OCI-LY7 (cell line): ENCODE measurements around the gene PPM1A. TPM values are rescaled to one million over a fixed set of nuclear protein-coding genes. Genes with fewer than 3 reads are reported as not detected.

ENCODE experiments used
- BruUV-seq: library from RNA; stranded (reverse); fragments of 400-500 nt; replicated peaks from 2 replicates; lab custom pipeline; 2021; lab: Mats Ljungman, UMichigan
- CTCF ChIA-PET: fragments of 300-600 bp; sonication (Branson Sonifier 250); formaldehyde crosslinking; loops from one replicate; lab custom pipeline; 2022; ENCODE audit warnings: antibody characterized with exemption; ENCODE audit not compliant: unreplicated experiment; lab: Charles Lee
- POLR2A ChIA-PET: fragments of 300-600 bp; sonication (Branson Sonifier 250); formaldehyde crosslinking; loops from one replicate; lab custom pipeline; 2022; ENCODE audit warnings: antibody characterized with exemption; lab: Charles Lee
- DNase-seq: peaks from one replicate; pipeline ENCODE4 v3.0.0-alpha.2; 2015; ENCODE audit warnings: low spot score
- H2AFZ ChIP-seq: fragments of 200-600 bp; sonication (generic), shearing (Covaris generic); 2 replicates; pipeline ENCODE4 v1.6.1; 2014; ENCODE audit warnings: mild to moderate bottlenecking, antibody characterized with exemption, low read length, moderate library complexity
- H3K27ac ChIP-seq: fragments of 200-600 bp; sonication (generic); 2 replicates; pipeline ENCODE4 v1.5.1; 2014; ENCODE audit warnings: mixed run types, low read depth, mild to moderate bottlenecking, moderate library complexity, low read length, inconsistent platforms; ENCODE audit not compliant: poor library complexity, severe bottlenecking
- H3K36me3 ChIP-seq: fragments of 200-600 bp; sonication (generic); 2 replicates; pipeline ENCODE4 v1.6.1; 2014; ENCODE audit warnings: mild to moderate bottlenecking, antibody characterized with exemption, low read length, moderate library complexity, mixed read lengths; ENCODE audit not compliant: insufficient read depth
- H3K4me1 ChIP-seq: fragments of 200-600 bp; sonication (generic); 2 replicates; pipeline ENCODE4 v1.5.1; 2014; ENCODE audit warnings: mild to moderate bottlenecking, low read length; ENCODE audit not compliant: insufficient read depth, poor library complexity, severe bottlenecking
- H3K4me2 ChIP-seq: fragments of 200-600 bp; sonication (generic); 2 replicates; pipeline ENCODE4 v1.6.1; 2014; ENCODE audit warnings: mild to moderate bottlenecking, low read length
- H3K4me3 ChIP-seq: fragments of 200-600 bp; sonication (generic); 2 replicates; pipeline ENCODE4 v1.5.1; 2014; ENCODE audit warnings: mild to moderate bottlenecking, low read depth, low read length; ENCODE audit not compliant: poor library complexity, severe bottlenecking
- H3K79me2 ChIP-seq: fragments of 200-600 bp; sonication (generic); 2 replicates; pipeline ENCODE4 v1.6.1; 2016; ENCODE audit warnings: low read depth, mild to moderate bottlenecking, low read length, moderate library complexity, mixed read lengths; ENCODE audit not compliant: insufficient read depth
- H3K9me2 ChIP-seq: fragments of 200-600 bp; sonication (generic); 2 replicates; pipeline ENCODE4 v1.6.1; 2016; ENCODE audit warnings: mild to moderate bottlenecking, low read length, mixed read lengths; ENCODE audit not compliant: insufficient read depth
- H3K9me3 ChIP-seq: fragments of 200-600 bp; sonication (generic); 2 replicates; pipeline ENCODE4 v1.6.1; 2014; ENCODE audit warnings: mild to moderate bottlenecking, mixed run types, low read length, mixed read lengths
- H4K20me1 ChIP-seq: fragments of 200-600 bp; sonication (generic); 2 replicates; pipeline ENCODE4 v1.6.1; 2014; ENCODE audit warnings: mild to moderate bottlenecking, antibody characterized with exemption, low read length, moderate library complexity, mixed read lengths; ENCODE audit not compliant: insufficient read depth
- CTCF ChIP-seq: fragments of 200-600 bp; sonication (generic); conservative IDR thresholded peaks from 2 replicates; pipeline ENCODE4 v1.5.1; 2014; ENCODE audit warnings: mild to moderate bottlenecking, antibody characterized with exemption, low read length, moderate library complexity, mixed read lengths
- EZH2phosphoT487 ChIP-seq: fragments of 200-600 bp; sonication (generic); IDR thresholded peaks from 2 replicates; pipeline ENCODE4 v1.6.1; 2018; ENCODE audit warnings: low read depth, borderline replicate concordance, mild to moderate bottlenecking, mixed run types, antibody characterized with exemption, low read length, moderate library complexity, mixed read lengths
- intact Hi-C: fragments of 100-400 bp; cut with micrococcal nuclease; formaldehyde crosslinking; loops from one replicate; pipeline ENCODE4 v1.10.0; 2022; ENCODE audit not compliant: unreplicated experiment
- total RNA-seq, 2 experiments: library from RNA; depleted of rRNA in 1 of 2; stranded (reverse); fragments of >200 nt in 1 of 2; shearing (Covaris generic) in 1 of 2; gene quantifications; 2 replicates each; pipeline ENCODE4 v1.2.3, GENCODE V29; 2014 to 2022

Gene PPM1A
- total RNA-seq, 2 experiments from 2014 or later, result 25.4 to 75.1 TPM

- H3K36me3 ChIP-seq, result no peaks in the 10 kb centered on the region
- H3K9me3 ChIP-seq, result no peaks in the 10 kb centered on the region; the same call in 1 of the 2 replicates
- no peak for DNase-seq
- H4K20me1 ChIP-seq, result no peaks in the 10 kb centered on the region
- TF ChIP-seq EZH2phosphoT487, result no peak
- TF ChIP-seq CTCF, result no peak
- H3K27ac ChIP-seq, result no peak overlapping the region
- no TSS peak for BruUV-seq
- CTCF ChIA-PET, result no interaction called here
- no peak overlapping the region for H3K4me2 ChIP-seq
- POLR2A ChIA-PET, result interaction anchor here (0.6 to 3.8 kb wide), 6 partner anchors 8 to 349 kb away, joined by 3 to 21 read pairs (median 4); partner anchors contain the start of gene PPM1A
- H3K79me2 ChIP-seq, result no peaks in the 10 kb centered on the region
- H2AFZ ChIP-seq, result peak overlapping the region; percentile 30; the same call in 1 of the 2 replicates
- no peak overlapping the region for H3K4me3 ChIP-seq
- no peaks in the 10 kb centered on the region for H3K9me2 ChIP-seq
- H3K4me1 ChIP-seq, result peaks cover 24% of the 10 kb centered on the region
- intact Hi-C loops, result no loop called here
Observed at GRCh38 chr14:60211153-60211552, 37.9 kb upstream of the PPM1A start.

GRCh38 chr14:60212503-60213371, 36.3 kb upstream of the PPM1A start:
- CTCF ChIA-PET, result no interaction called here
- no peak for TF ChIP-seq EZH2phosphoT487
- TF ChIP-seq CTCF, result no peak
- H3K79me2 ChIP-seq, result no peaks in the 10 kb centered on the region
- peak; percentile 39 for DNase-seq
- intact Hi-C loops, result no loop called here
- no peaks in the 10 kb centered on the region for H3K9me2 ChIP-seq
- H3K4me2 ChIP-seq, result peak overlapping the region; percentile 23; the same call in 1 of the 2 replicates
- BruUV-seq, result no TSS peak
- H3K36me3 ChIP-seq, result no peaks in the 10 kb centered on the region
- POLR2A ChIA-PET, result interaction anchor here (0.8 to 3.8 kb wide), 9 partner anchors 9 to 119 kb away, joined by 3 to 21 read pairs (median 4); partner anchors contain the start of gene PPM1A
- peak overlapping the region; percentile 63 for H2AFZ ChIP-seq
- no peaks in the 10 kb centered on the region; the same call in 1 of the 2 replicates for H3K9me3 ChIP-seq
- no peak overlapping the region for H3K4me3 ChIP-seq
- peaks cover 21% of the 10 kb centered on the region for H3K4me1 ChIP-seq
- no peak overlapping the region for H3K27ac ChIP-seq
- H4K20me1 ChIP-seq, result no peaks in the 10 kb centered on the region
